Measurements from ENCODE around the gene AFTPH. TPM values are rescaled to one million over a fixed set of nuclear protein-coding genes. Genes with fewer than 3 reads are reported as not detected.

Gene AFTPH, protein sequence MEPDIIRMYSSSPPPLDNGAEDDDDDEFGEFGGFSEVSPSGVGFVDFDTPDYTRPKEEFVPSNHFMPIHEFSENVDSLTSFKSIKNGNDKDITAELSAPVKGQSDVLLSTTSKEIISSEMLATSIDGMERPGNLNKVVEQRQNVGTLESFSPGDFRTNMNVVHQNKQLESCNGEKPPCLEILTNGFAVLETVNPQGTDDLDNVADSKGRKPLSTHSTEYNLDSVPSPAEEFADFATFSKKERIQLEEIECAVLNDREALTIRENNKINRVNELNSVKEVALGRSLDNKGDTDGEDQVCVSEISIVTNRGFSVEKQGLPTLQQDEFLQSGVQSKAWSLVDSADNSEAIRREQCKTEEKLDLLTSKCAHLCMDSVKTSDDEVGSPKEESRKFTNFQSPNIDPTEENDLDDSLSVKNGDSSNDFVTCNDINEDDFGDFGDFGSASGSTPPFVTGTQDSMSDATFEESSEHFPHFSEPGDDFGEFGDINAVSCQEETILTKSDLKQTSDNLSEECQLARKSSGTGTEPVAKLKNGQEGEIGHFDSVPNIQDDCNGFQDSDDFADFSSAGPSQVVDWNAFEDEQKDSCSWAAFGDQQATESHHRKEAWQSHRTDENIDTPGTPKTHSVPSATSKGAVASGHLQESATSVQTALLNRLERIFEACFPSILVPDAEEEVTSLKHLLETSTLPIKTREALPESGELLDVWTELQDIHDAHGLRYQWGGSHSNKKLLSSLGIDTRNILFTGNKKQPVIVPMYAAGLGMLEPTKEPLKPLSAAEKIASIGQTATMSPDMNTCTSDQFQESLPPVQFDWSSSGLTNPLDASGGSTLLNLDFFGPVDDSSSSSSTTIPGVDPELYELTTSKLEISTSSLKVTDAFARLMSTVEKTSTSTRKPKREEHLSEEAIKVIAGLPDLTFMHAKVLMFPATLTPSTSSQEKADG
- 17.9 and 20.1 TPM in 2 replicates for total RNA-seq (2014; rRNA removed; shearing (Covaris generic))

DNA sequence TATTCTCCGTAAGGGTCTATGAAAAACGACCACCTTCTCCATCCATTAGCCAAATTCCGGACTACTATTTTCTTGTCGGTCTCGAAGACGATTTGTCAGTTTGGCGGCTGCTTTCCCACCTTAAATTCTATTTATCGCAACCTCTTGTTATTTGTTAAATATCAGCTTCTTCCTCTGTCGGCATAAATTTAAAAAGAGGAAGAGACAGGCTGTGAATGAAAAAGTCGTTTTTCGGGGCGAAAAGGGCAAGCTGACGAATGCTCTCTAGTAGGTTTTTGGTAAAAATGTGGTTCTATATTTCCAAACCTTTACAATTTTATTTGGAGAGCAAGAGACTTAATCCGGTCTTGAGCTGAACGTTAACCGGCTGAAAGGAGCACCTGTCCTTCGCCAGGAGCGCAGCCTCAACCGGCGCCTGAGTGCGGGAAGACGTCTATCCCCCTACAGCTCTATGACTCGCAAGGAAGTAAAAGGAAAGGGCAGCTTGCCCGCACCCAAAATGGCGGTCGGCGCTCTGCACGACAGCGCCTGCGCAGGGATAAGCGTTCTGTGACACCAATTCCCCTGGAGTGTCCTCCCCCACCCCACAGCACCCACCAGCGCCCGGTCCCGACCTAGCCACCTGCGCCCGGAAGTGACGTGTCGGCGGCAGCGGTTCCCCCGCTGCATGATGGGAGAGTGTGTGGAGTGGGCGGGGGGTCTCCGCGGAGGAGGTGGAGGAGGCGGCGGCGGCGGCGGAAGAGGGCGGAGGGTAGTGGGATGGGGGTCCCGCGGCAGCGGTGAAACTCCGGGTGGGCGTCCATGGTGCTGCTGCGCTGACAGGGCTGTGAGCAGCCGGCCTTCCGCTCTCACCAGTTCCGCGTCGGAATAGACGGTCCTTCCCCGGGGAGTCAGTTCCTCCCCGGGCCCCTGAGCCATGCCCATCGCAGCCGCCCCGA lies at the start of gene AFTPH:
Gene AFTPH (plus strand): TSS at position 663 of the 938 bp plus-strand sequence. CDS start 27,147 bp downstream, outside the sequence.
- peak; percentile 99 for DNase-seq (ENCODE audit: low read depth)

DNA sequence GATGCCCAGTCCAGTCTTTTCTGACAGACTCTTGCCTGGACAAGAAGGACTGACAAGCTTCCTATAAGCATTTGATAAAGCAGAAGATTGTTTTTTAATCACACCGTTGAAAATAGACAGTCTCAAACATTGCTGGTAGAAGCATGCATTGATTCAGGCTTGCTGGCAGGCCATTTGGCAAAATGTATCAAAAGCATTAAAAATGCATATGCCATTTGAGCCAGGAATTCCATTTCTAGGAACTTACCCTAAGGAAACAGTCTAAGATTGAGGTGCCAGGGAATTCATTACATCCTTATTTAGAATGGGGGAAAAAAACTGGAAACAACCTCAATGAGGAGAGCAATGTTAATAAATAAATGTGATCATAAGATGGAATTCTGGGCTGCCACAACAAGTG lies 49.5 kb upstream of the AFTPH start:
- DNase-seq (ENCODE audit: low read depth), result no peak

DNA sequence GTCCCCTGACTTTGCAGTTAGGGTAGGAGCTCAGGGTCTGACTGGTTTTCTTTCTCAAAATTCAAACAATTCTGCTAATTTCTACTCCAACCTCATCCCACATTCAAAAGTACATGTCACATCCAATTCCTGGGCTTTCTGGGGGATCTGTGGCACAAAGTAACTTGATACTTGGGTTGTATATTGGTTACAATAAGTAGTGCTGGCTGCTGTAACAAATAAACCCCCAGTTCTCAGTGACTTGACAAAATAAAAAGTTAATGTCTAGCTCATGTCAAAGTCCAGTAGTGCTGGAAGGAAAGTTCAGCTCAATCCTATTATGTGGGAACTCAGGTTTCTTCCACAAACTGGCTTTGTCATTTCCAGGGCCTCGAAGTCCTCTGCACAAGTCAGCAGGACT lies 47.1 kb upstream of the AFTPH start:
- DNase-seq (ENCODE audit: low read depth), result no peak

DNA sequence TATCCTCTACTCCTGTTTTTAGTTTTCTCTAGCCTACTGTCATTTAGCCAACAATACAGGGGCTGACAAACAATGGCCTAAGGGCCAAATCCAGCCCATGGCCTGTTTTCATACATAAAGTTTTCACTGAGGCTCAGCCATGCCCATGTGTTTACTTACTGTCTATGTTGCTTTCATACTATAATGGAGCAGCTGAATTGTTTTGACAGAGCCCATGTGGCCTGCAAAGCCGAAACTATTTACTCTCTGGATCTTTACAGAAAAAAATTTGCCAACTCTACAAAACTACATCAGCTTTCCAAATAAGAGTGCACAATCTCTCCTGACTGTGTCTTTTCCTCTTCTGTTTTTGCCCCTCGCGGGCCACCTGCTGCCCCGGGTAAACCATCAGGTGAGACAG lies 46.1 kb upstream of the AFTPH start:
- no peak for DNase-seq (ENCODE audit: low read depth)

DNA sequence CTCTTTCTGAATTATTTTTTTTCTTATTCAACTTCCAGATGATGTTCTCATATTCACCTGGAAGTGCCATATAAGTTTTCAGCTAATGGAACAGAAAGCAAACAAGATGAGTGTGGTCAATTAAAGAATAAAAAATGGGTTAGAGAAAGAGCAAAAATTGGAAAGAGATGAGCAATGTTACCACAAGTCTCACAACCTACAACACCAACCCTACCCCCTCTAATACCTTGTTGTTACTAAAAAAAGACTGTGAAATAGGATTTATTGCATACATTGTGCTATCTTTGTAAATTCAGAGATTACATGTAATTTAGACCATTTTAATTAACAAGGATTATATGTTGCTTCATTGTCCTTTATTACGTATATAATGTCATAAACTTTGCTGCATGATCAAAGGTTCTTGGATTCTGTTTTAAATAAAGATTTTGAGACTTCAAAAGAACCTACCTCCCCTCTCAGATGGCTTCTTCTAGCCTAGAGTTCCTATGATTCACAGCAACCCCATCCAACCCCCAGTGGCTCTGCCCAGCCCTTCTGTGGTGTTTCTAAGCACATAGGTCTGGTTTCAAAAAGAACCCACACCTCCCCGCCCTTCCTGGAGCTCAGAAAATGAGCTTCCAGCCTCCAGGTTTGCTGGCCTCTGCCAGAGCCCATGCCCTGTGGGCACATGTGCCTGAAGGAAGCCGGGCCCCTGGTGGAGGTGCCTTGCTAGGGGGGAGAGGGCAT lies 45.5 kb upstream of the AFTPH start:
- no peak for DNase-seq (ENCODE audit: low read depth)

DNA sequence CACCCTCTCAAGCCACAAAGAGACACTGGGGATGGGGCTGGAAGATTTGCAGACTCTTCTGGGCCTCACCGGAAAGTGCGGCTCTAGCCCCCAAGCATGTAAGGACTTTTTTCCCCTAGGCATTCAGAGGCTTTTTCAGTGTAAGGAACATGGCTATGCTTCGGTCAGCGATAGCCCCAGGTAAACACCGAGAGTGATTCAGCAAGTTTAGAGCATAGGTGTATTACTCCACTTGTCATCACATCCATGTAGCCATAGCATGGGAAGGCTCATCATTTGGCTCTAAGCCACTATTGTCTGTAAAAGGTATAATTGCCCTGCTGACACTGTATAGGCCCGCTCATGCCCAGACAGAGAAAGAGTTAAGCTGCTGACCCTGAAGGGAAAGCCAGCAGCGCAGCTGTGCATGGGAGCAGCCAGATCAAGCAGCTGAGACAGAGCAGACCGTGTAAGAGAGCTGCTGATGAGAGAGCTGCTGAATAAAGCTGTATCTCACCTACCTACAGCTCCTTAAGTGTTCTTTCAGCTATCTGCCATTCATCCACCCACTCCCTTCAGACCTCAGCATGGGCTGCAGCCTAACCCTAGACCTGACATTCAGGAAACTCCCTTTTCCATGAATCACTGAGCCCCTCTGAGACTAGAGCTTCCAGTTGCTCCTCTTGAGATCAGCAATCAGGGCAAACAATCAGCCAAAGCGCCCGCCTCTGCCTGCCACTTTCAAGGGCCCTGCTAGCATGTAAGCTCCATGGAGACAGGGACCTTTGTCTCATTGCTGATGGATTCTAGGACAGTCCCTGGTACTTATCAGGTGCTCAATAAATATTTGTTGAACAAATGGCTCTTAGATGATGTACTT lies 44.6 kb upstream of the AFTPH start:
- DNase-seq (ENCODE audit: low read depth), result no peak

DNA sequence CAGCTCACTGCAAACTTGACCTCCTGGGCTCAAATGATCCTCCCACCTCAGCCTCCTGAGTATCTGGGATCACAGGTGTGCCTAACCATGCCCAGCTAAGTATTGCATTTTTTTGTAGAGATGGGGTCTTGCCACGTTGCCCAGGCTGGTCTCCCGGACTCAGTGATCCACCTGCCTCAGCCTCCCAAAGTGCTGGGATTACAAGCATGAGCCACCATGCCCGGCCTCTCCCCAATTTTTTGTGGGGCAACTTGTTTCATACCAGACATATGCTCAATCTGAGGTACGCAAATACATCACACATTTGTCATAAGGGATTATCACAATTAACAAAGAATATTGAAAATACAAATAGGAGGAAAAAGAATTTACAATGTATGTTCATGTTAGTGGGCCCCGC lies 42.5 kb upstream of the AFTPH start:
- no peak for DNase-seq (ENCODE audit: low read depth)

DNA sequence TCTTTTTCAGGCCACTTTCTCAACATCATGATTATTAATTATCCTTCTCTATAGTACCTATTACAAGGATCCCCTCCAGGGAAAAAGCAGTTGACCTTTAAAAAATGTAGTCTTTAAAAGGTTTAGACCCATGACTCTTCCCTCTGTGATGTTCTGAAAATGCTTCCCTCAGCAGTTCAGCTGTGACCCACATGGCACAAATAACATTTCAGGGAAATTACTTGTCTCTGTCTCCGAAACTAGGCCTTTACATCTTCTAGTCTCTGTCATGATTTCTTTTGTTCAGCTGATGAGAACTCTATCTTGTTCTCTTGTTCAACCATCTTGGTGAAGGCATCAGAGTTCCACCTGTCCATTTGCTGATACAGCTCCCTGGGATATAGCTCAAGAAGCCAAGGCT lies 41.9 kb upstream of the AFTPH start:
- DNase-seq (ENCODE audit: low read depth), result no peak

DNA sequence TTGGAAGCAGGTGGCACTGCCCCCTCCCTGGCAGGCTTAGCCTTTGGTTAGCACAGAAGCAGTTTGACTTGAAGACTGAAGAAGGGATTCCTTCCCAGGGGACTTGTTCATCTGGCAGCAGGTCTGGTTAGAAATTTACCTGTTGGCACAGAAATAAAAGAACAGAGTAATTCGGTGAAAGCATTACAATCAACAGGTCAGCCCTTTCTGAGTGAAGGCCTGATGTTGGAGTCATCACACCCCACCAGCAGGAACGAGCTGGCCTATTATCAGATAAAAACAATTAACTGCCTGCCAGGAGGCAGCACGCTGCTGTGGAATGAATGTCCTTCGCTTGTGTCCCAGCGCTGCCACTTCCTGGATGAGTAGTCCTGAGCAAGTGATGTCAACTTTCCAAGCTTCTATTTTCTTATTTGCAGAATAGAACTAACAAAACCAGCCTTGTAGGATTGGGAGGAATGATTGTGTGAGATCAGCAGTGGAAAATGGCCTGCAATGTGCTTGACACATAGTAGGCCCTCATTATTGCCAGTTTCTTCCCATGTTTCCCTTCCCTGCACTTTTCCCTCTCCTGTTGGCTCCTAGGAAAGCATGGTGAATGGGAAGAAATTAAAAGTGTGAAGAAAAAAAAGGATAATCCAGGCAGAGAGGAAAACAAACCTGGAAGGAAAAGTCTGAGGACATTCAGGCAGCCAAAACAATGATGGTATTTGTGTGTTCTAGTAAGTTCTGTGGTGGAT lies 41.2 kb upstream of the AFTPH start:
- peak; percentile 77 for DNase-seq (ENCODE audit: low read depth)

DNA sequence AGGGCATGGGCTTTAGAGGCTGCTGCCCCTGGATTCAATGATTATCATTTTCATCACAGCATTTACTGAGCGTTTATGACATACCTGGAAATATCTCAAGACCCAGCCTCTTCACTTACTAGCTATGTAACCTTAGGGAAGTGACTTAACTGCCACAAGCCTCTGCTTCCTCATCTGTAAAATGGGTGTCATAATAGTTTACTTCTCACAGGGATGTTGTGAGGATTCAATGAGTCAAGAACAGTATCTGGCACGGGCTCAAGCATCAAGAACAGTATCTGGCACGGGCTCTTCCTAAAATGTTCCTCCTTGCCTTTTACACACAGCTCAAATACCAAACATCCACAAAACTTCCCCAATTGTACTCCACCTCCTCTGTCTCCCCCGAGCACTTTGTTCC lies 38.8 kb upstream of the AFTPH start:
- DNase-seq (ENCODE audit: low read depth), result no peak

DNA sequence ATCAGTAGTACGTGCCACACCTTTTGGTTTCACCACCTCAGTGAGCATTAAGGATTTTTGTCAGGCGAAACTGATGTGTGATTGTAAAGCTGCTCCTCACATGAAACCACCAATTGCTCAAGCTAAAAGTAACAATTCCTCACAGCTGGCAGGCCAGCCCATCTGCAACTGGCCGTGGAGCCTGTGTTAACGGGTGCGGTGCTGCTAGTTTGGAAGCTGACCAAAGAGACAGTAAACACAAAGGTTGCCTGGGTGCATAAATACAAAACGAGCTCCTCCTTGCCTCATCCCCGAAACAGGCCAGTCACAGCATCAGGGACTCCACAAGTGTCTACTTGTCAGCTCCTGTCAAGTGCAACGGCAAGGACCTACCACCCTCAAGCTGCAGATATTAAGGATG lies 38.2 kb upstream of the AFTPH start:
- no peak for DNase-seq (ENCODE audit: low read depth)

DNA sequence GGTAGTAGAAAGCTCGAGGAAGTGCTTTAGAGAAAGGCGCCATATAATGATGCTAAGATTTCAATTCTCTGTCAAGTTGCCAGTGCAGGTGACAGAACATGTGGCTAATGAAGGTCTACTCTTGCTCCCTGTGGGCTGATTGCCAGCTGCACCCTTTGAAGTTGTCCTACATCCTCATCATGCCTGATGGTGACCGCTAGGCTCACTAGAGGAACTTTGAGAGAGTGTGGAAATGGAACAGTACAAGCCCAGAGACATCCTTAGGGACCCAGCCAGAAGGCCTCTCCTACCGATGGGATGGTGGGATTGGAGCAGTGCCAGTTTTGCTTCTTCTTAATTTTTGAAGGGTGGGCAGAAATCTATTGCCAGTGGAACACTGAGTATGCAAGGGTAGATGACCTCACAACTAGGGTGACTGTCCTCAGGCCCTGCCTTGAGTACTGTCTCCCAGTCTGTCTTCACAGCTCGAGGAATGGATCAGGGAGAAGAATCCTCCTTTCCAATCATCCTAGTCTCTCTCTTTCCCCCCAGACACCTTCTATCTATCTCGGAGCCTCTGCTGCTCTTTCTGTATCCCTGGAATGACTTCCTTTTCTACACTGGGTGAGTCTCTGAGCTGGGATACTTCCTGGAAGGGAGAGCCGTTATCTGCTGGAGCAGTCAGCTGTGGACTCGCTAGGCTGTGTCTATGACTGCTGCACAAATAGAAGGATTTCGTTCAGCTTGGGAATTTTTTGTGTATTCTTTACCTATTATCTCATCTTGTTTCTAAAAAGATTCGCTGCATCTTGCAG lies 36.7 kb upstream of the AFTPH start:
- DNase-seq (ENCODE audit: low read depth), result no peak

DNA sequence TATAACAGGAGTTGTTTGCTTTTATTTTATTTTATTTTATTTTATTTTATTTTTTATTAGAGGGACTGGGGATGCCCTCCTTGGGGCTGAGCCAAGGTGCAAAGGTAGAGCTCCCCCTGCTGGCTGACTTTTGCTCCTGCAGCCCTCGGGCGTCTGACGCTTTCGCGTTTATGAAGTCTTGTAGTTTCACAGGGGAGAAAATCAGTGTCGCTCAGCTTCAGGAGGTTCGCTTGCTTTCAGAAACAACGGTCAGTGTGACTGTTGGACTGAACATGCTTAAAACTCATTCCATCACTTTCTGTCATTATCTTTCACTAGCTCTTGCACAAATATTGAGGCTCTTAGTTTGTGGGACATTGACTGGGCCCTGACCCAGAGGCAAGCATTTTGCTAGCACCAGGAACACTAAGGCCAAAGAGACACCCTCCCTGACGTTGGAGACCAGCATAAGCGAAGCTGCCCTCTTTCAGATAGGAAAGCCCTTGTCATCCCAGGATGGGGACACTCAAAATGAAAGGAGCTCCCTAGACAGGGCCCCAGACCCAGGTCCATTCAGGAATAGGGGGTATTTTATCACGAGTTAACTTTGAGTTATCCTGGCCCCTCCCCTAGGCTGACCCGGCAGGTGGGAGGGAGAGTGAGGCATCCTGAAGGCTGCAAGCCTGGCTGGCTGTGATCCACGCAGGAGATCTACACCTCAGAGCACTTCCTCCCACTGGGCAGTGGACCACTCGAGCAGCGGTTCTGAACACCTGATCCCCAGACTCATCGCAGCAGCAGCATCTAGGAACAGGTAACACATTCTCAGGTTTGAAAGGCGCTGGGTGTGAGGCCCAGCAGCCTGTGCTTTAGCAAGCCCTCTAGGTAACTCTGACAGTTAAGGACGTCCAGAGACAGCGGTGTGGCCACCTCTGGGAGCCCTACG lies 35.8 kb upstream of the AFTPH start:
- peak; percentile 62 for DNase-seq (ENCODE audit: low read depth)

DNA sequence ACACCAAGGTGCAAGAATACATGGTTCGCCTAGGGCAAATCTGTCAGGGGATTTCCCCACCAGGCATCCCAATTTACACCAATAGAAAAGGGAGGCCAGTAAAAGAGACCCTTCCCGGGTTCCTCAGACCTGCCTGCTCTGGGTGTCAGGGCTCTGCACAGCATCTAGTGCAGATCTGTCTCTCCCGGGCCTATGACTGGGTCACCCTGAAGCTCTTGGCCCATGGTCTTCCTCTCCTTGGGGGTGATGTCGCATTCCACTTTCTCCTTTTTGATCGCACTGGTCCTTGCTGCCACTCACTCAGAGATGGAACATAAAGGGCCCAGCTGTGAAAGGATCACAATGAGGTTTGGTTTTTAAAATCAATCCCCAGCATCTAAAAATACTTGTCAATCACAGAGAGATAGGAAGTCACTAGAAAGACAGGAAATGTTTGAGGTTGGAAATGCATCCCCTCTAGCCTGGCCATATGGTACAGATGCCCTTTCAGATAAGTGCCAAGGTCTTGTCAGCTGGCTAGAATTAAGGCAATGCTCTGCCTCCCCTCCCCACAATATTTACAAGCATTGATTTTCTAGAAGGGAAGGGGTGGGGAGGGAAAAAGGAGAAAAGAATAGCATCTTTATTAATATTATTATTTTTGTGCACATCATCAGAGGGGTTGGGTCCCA lies 34.9 kb upstream of the AFTPH start:
- DNase-seq (ENCODE audit: low read depth), result no peak

DNA sequence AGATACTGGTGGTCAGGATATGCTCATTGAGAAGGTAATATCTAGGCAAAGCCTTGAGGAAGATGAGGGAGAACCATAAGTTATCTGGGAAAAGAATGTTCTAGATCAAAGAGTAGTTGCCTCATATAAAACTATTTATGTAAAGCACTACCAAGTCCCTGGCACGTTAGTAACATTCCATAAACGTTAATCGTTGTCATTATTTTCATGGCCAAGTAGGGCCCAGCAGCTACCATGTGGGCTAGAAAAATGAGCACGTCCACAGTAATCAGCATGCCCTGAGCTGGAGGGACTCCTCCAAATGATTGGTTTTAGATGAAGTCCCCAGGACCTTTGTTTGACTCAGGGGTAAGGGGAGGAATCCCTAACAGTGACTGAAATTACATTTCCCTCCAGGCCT lies 32.7 kb upstream of the AFTPH start:
- no peak for DNase-seq (ENCODE audit: low read depth)

DNA sequence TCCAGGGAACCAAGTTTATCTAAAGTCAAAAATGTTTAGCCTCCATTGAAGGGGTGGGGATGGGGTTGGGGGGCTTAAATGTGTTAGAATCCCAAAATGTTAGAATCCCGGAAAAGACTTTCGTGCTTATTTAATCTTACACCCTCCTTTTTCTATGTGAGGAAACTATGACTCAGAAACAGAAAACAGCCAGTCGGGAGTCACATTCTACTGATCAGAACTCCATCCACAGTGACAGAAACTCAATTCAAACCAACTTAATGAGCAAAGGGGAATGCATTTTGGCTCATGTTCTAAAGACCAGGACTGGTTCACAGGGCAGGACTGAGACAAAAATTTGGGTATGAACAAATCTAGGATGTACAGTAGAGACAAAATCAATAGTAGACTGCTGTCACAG lies 31.9 kb upstream of the AFTPH start:
- no peak for DNase-seq (ENCODE audit: low read depth)

DNA sequence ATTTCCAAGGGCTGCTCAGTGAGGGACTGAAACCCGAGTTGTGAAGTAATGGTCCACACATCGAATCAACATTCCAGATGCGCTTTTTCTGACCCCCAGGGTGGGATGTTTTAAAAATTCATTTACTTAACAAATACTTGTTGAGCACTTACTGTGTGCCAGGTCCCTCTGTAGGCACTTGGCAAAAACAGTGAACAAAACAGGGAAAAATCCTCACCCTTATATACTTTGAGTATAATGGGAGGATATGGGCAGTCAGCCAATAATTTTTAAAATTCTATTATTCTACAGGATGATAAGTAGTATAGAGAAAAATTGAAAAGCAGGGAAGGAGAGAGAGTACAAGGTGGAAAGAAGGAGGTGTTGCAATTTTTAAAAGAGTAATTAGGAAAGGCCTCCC lies 31.3 kb upstream of the AFTPH start:
- no peak for DNase-seq (ENCODE audit: low read depth)

Measured in Daoy (cell line).